SK-N-MC (cell line): ENCODE results near the gene SHISA7.

Experiments
- EZH2 ChIP-seq: fragments of 200-600 bp; sonication (generic); IDR thresholded peaks from one replicate; pipeline ENCODE4 v1.6.1; 2017; ENCODE audit warnings: antibody characterized with exemption
- POLR2AphosphoS5 ChIP-seq: IDR thresholded peaks from 2 replicates; pipeline ENCODE4 v1.6.1; 2012; ENCODE audit warnings: mild to moderate bottlenecking, low read depth, low read length, borderline replicate concordance

DNA sequence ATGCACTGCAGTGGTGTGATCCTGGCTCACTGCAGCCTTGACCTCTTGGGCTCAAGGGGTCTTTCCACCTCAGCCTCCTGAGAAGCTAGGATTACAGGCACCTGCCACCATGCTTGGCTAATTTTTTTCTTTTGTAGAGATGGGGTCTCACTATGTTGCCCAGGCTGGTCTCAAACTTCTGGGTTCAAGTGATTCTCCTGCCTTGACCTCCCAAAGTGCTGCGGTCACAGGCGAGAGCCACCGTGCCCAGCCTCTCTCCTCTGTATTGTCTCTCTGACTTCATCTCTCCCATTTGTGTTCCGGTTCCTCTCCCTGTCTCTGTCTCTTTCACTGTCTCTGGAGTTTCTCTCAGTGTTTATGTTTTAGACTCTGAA lies 23.1 kb upstream of the SHISA7 start:
- no peak for TF ChIP-seq EZH2
- TF ChIP-seq POLR2AphosphoS5 = no peak
